PFSK-1 (cell line): ENCODE data around the gene SCAMP5.

Source experiments
- POLR2AphosphoS5 ChIP-seq: IDR thresholded peaks from 2 replicates; pipeline ENCODE4 v1.6.1; 2012; ENCODE audit warnings: low read depth, mild to moderate bottlenecking, control low read depth, low read length, moderate library complexity
- SIN3A ChIP-seq: IDR thresholded peaks from 2 replicates; pipeline ENCODE4 v1.6.1; 2012; ENCODE audit warnings: mild to moderate bottlenecking, low read length, moderate library complexity, borderline replicate concordance; ENCODE audit not compliant: insufficient read depth
- TAF1 ChIP-seq: IDR thresholded peaks from 2 replicates; pipeline ENCODE4 v1.6.1; 2012; ENCODE audit warnings: low read length, control low read depth, borderline replicate concordance; ENCODE audit not compliant: insufficient read depth
- TF ChIP-seq, protein P1 (sequence below), 2 experiments: IDR thresholded peaks; 2 replicates each; pipeline versions ENCODE4 v1.6.1 to v1.8.0; 2011 to 2012; ENCODE audit warnings: low read depth in 2 of 2, low read length in 2 of 2, control low read depth in 1 of 2, inconsistent platforms in 1 of 2, mild to moderate bottlenecking in 1 of 2, moderate library complexity in 1 of 2; ENCODE audit not compliant: insufficient read depth in 1 of 2

DNA sequence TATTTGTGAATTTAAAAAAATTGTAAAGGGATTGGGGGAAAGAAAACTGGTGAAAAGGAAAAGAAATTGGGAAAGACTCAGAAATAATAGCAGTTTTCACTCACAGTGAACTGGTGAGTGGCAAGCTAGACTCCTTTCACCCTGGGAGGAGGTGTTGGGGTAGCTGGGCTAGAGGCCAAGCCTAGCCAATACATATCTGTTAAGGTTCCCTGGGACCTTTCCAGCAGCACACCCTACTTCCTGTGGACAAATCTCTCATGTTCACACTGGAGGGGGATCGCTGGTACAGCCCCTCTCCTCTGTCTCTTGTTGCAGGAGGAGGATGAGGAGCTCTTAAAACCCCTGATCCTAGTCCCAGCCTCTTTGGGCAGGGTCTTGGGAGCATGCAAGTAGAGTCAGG, 35.1 kb upstream of the SCAMP5 start:
- TF ChIP-seq TAF1: no peak
- no peak for TF ChIP-seq SIN3A
- TF ChIP-seq, protein P1, sequence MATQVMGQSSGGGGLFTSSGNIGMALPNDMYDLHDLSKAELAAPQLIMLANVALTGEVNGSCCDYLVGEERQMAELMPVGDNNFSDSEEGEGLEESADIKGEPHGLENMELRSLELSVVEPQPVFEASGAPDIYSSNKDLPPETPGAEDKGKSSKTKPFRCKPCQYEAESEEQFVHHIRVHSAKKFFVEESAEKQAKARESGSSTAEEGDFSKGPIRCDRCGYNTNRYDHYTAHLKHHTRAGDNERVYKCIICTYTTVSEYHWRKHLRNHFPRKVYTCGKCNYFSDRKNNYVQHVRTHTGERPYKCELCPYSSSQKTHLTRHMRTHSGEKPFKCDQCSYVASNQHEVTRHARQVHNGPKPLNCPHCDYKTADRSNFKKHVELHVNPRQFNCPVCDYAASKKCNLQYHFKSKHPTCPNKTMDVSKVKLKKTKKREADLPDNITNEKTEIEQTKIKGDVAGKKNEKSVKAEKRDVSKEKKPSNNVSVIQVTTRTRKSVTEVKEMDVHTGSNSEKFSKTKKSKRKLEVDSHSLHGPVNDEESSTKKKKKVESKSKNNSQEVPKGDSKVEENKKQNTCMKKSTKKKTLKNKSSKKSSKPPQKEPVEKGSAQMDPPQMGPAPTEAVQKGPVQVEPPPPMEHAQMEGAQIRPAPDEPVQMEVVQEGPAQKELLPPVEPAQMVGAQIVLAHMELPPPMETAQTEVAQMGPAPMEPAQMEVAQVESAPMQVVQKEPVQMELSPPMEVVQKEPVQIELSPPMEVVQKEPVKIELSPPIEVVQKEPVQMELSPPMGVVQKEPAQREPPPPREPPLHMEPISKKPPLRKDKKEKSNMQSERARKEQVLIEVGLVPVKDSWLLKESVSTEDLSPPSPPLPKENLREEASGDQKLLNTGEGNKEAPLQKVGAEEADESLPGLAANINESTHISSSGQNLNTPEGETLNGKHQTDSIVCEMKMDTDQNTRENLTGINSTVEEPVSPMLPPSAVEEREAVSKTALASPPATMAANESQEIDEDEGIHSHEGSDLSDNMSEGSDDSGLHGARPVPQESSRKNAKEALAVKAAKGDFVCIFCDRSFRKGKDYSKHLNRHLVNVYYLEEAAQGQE (IDR thresholded peaks at IDR 0.05; ENCODE audit: insufficient read depth in 1 of 2, low read depth in 2 of 2, low read length in 2 of 2): no peak
- no peak for TF ChIP-seq POLR2AphosphoS5
